ENCODE measurements around the gene ZNF578.
"Not testable (repeated sequence)": the region's sequence is repeated elsewhere in the genome, so short reads cannot be mapped to it uniquely, and the experiment has no call there.

ZNF578 gene

DNA sequence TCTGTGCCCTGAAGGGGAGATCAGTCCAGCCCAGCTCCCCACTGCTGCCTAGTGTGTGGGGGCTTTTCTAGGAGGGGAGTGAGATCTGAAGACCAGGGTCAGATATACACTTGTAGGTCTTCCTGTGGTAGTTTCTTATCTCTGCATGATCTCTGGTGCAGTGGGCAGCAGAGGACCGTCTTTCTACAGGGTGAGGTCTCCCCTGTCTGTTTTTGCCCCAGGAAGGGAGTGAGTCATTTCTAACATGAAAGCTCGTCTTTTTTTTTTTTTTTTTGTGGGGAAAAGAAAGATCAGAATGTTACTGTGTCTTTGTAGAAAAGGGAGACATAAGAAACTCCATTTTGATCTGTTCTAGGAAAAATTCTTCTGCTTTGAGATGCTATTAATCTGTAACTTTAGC, 65.3 kb downstream of the ZNF578 start:
- DNase-seq = no peak

- not testable (repeated sequence) for DNase-seq
These were observed 65.8 kb downstream of the ZNF578 start for GRCh38 chr19:52519175-52519574.

GRCh38 chr19:52520013-52520412, 66.7 kb downstream of the ZNF578 start:
- no peak for DNase-seq

- no peak for DNase-seq
These were observed 69.2 kb downstream of the ZNF578 start for GRCh38 chr19:52522551-52522950.

DNA sequence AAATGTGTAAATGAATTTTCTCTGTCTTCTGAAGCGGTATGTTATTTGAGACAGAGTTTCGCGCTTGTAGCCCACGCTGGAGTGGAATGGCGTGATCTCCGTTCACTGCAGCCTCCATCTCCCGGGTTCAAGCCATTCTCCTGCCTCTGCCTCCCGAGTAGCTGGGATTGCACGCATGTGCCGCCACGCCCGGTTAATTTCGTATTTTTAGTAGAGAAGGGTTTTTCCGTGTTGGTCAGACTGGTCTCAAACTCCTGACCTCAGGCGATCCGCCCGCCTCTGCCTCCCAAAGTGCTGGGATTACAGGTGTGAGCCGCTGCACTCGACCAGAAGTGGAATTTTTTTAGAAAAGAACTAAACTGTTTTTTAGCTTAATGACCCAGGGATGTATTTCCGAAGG, 70.7 kb downstream of the ZNF578 start:
- no peak for DNase-seq

GRCh38 chr19:52527134-52527955, 74.0 kb downstream of the ZNF578 start, which contains the start of gene ZNF808:
Gene ZNF808 (plus strand): TSS chr19:52527668. CDS start chr19:52543285, 15,617 bp downstream.
- peak; percentile 97 for DNase-seq

- no peak for DNase-seq
These were observed 74.6 kb downstream of the ZNF578 start for GRCh38 chr19:52527956-52528351.

GRCh38 chr19:52532480-52532879, 79.1 kb downstream of the ZNF578 start:
- no peak for DNase-seq

- DNase-seq = no peak
These were observed 80.5 kb downstream of the ZNF578 start for GRCh38 chr19:52533901-52534300.

DNA sequence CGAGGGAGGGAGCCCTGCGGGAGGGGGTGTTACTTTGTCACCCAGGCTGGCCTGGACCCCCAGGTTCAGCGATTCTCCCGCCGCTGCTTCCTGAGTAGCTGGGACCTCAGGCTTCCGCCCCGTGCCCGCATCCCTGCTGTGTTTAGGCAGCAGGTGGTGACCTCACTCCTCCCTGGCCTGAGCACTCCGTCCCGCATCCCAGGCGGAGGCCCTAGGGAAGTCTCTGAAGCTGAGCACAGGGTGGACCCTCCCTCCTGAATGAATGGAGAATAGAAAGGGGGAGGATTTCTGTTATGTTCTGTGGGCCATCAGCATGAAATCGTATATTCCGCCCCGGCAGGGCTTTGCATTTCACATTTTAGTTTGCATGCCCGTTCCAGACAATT, 82.0 kb downstream of the ZNF578 start:
- not testable (repeated sequence) for DNase-seq

DNA sequence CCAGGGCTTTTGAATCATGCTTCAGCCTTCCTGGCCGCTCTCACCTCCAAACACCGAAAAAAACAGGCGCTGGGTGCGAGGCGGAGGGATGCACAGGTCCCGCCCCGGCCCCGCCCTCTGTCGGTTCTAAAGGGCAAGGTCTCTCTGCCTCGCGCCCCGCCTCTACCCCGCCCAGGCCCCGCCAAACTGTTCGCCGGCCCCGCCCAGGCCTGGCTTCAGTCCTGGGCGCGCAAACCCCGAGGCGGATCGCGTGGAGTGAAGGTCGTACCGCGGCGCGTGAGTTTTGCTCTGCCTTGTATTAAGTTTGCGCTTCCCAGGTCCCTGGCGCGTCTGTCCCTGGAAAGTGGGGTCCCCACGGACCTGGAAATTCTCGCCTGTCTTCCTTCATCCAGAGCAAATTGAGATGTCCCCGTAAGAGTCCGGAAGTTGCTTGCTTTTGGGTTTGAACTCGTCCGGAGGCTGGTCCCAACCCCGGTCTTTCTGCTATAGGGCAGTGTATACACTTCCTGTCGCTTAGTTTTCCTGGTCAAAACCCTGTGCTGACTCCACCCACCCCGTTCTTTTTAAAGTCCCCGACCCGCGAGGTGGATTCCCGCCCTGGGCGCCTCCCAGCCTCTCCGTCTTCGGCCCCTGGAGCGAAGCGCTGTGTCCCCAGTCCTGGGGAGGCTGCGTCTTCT, 82.6 kb downstream of the ZNF578 start:
- DNase-seq = peak; percentile 93

DNA sequence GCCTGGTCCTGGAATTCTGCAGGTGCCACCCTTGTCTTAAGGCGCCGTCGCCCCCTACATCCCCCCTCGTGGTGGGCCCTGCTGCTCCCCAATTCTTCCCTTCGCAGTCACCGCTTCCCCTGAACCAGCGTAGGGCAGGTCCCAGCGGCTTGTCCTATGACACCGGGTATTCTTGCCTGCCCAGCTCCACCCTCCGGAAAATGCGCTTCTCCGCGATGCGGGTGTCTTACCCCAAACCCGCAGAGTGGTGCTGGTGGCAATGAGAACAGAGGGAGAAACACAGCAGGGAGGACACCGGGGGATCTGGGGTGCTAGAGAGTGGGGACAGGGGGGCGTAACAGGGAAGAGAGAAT, 83.1 kb downstream of the ZNF578 start:
- peak; percentile 51 for DNase-seq

DNA sequence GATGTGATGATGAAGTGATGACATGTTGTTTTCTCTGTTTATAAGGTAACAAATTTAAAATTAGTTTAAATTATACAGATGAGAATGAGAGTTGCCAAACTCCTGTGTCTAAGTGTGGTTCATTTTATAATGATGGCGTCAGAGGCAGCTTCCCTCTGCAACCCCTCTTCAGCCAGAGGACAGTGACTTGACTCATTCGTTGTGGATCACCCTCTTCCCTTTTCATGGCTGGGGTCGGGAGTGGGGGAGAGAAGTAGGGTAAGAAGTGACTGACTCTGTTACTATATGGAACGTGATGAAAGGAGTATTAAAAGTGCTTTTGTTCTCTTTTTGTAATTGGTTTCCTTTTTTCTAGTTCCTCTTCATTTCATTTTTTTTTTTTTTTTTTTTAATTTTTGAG, 85.5 kb downstream of the ZNF578 start:
- not testable (repeated sequence) for DNase-seq

DNA sequence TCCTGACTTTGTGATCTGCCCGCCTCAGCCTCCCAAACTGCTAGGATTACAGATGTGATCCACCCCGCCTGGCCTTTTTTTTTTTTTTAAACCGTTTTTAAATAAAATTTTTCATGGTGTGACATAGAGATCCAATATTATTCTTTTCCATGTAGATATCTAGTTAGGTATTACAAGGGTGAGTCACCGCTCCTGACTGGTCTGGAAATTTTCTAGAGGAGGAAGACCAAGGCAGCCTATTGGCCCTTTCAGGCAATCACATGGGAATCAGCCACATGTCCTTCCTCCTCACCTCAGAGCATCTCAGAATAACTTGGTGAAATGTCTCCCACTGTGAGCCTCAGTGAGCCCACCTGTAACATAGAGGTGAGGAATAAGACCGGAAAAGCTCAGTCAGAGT, 87.8 kb downstream of the ZNF578 start:
- DNase-seq = not testable (repeated sequence)

GRCh38 chr19:52541608-52542007, 88.3 kb downstream of the ZNF578 start:
- no peak for DNase-seq

DNA sequence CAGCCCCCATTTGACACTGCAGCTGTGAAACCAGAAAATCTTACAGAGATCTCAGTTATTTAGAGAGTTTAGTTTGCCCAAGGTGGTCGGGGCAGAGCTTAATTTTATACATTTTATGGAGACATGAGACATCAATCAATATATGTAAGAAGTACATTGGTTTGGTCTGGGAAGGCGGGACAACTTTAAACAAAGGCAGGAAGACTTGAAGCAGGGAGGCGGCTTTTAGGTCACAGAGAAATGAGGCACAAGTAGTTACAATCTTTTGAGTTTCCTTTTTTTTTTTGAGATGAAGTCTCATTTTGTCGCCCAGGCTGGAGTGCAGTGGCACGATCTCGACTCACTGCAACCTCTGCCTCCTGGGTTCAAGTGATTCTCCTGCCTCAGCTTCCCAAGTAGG, 89.2 kb downstream of the ZNF578 start:
- DNase-seq = not testable (repeated sequence)

DNA sequence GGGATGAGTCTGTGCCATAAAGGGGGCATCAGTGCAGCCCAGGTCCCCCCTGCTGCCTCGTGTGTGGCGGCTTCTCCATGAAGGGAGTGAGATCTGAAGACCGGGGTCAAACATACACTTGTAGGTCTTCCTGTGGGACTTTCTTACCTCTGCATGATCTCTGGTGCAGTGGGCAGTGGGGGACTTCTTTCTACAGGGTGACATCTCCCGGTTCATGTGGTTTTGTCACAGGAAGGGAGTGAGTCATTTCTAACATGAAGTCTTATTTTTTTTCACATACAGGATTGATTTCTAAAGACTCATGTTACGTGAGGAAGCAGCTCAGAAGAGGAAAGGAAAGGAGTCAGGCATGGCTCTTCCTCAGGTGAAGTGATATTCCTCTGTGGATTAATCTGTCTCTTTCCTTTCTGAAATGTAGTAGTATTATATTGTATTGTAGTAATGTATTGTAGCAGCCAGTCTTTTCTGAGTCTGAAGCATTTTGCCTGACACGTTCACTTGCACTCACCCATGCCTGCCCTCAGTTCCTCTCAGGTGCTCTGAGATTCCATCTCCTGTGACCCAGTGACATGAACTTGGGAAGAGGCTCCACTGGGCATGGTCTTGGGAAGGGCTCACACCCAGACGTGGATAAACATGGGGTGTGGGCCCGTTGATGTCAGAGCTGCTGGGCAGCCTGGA, 89.8 kb downstream of the ZNF578 start:
- DNase-seq = no peak

DNA sequence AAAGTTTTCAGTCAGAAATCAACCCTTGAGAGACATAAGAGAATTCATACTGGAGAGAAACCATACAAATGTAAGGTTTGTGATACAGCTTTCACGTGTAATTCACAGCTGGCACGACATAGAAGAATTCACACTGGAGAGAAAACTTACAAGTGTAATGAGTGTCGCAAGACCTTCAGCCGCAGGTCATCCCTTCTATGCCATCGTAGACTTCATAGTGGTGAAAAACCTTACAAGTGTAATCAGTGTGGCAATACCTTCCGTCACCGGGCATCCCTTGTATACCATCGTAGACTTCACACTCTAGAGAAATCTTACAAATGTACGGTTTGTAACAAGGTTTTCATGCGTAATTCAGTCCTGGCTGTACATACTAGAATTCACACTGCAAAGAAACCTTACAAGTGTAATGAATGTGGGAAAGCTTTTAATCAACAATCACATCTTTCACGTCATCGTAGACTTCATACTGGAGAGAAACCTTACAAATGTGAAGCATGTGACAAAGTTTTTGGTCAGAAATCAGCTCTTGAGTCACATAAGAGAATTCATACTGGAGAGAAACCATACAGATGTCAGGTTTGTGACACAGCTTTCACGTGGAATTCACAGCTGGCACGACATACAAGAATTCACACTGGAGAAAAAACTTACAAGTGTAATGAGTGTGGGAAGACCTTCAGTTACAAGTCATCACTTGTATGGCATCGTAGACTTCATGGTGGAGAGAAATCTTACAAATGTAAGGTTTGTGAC, 101.0 kb downstream of the ZNF578 start:
- no peak for DNase-seq

DNA sequence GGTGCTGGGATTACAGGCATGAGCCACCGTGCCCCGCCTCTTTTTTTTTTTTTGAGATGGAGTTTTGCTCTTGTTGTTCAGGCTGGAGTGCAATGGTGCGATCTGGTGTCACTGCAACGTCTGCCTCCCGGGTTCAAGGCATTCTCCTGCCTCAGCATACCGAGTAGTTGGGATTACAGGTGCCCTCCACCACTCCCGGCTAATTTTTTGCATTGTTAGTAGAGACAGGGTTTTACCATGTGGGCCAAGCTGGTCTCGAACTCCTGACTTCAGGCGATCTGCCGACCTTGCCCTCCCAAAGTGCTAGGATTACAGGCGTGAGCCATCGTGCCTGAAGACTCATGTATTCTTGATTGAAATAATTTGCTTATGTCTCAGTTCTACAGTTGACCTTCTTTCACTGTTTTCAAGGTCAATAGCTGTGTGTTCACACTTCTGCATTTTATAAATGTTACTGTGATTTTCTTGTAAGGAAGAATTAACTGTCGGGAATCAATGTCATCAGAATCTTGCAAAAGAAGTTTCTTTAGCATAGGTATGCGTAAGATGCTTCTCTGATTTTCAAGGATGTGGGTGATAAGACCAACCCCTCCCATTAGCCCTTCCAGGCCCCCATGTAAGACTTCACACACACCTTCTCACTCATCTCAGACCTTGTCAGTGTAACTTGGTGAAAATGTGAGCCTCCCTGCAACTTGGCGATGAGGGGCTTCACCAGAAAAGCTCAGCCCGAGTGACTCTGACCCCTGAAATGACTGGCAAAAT, 104.1 kb downstream of the ZNF578 start:
- DNase-seq = no peak

DNA sequence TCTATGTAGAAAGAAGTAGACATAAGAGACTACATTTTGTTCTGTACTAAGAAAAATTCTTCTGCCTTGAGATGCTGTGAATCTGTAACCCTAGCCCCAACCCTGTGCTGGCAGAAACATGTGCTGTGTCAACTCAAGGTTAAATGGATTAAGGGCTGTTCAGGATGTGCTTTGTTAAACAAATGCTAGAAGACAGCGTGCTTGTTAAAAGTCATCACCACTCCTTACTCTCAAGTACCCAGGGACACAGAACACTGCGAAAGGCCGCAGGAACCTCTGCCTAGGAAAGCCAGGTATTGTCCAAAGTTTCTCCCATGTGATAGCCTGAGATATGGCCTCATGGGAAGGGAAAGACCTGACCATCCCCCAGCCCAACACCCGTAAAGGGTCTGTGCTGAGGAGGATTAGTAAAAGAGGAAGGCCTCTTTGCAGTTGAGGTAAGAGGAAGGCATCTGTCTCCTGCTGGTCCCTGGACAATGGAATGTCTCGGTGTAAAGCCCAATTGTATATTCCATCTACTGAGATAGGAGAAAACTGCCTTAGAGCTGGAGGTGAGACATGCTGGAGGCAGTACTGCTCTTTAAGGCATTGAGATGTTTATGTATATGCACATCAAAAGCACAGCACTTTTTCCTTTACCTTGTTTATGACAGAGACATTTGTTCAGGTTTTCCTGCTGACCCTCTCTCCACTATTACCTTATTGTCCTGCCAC, 105.5 kb downstream of the ZNF578 start:
- DNase-seq = not testable (repeated sequence)

GRCh38 chr19:52561611-52562010, 108.3 kb downstream of the ZNF578 start:
- not testable (repeated sequence) for DNase-seq
